ENCODE measurements around the gene APBA2.
"Not testable (repeated sequence)": the region's sequence is repeated elsewhere in the genome, so short reads cannot be mapped to it uniquely, and the experiment has no call there.

DNA sequence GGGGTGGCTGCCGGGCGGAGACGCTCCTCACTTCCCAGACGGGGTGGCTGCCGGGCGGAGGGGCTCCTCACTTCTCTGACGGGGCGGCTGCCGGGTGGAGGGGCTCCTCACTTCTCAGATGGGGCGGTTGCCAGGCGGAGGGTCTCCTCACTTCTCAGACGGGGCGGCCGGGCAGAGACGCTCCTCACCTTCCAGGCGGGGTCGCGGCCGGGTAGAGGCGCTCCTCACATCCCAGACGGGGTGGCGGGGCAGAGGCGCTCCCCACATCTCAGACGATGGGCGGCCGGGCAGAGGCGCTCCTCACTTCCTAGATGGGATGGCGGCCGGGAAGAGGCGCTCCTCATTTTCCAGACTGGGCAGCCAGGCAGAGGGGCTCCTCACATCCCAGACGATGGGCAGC, 36.0 kb upstream of the APBA2 start:
- TF ChIP-seq, protein P1, sequence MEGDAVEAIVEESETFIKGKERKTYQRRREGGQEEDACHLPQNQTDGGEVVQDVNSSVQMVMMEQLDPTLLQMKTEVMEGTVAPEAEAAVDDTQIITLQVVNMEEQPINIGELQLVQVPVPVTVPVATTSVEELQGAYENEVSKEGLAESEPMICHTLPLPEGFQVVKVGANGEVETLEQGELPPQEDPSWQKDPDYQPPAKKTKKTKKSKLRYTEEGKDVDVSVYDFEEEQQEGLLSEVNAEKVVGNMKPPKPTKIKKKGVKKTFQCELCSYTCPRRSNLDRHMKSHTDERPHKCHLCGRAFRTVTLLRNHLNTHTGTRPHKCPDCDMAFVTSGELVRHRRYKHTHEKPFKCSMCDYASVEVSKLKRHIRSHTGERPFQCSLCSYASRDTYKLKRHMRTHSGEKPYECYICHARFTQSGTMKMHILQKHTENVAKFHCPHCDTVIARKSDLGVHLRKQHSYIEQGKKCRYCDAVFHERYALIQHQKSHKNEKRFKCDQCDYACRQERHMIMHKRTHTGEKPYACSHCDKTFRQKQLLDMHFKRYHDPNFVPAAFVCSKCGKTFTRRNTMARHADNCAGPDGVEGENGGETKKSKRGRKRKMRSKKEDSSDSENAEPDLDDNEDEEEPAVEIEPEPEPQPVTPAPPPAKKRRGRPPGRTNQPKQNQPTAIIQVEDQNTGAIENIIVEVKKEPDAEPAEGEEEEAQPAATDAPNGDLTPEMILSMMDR (conservative IDR thresholded peaks at IDR 0.05; ENCODE audit: low read length), result not testable (repeated sequence)
- TF ChIP-seq EZH2phosphoT487 (IDR thresholded peaks at IDR 0.05; ENCODE audit: borderline replicate concordance, low read depth, low read length), result not testable (repeated sequence)

All from OCI-LY7 (cell line).